HepG2 (cell line): Measurements from ENCODE around the gene CNRIP1. TPM values are rescaled to one million over a fixed set of nuclear protein-coding genes. Genes with fewer than 3 reads are reported as not detected.

Experiments
- ARNTL ChIP-seq: sonication (generic); formaldehyde crosslinking; IDR thresholded peaks from 2 replicates; pipeline ENCODE4 v1.4.0; 2020; ENCODE audit warnings: mild to moderate bottlenecking, missing genetic modification reagents
- ATF1 ChIP-seq: IDR thresholded peaks from 2 replicates; pipeline ENCODE4 v1.6.1; 2016; ENCODE audit warnings: mild to moderate bottlenecking, control low read depth
- CBX1 ChIP-seq: IDR thresholded peaks from one replicate; pipeline ENCODE4 v1.6.1; 2016; ENCODE audit warnings: antibody characterized with exemption, low read depth
- DMAP1 ChIP-seq: IDR thresholded peaks from 2 replicates; pipeline ENCODE4 v1.6.1; 2016
- FOXA3 ChIP-seq: IDR thresholded peaks from 2 replicates; pipeline ENCODE4 v1.6.1; 2016; ENCODE audit warnings: missing genetic modification reagents, missing compliant biosample characterization
- FOXC1 ChIP-seq: sonication (generic); formaldehyde crosslinking; IDR thresholded peaks from 2 replicates; pipeline ENCODE4 v1.8.0; 2022; ENCODE audit warnings: mild to moderate bottlenecking, missing genetic modification reagents, borderline replicate concordance
- GABPB1 ChIP-seq: IDR thresholded peaks from 2 replicates; pipeline ENCODE4 v1.6.1; 2016; ENCODE audit warnings: mild to moderate bottlenecking, missing genetic modification reagents, moderate library complexity, missing compliant biosample characterization
- HMGXB4 ChIP-seq, 2 experiments: sonication (generic) in 1 of 2; formaldehyde crosslinking in 1 of 2; IDR thresholded peaks; 2 replicates each; pipeline versions ENCODE4 v1.4.0 to v1.6.1; 2018 to 2020; ENCODE audit warnings: missing genetic modification reagents in 2 of 2, borderline replicate concordance in 1 of 2, low read depth in 1 of 2, mild to moderate bottlenecking in 1 of 2, missing biosample characterization in 1 of 2
- HOXA5 ChIP-seq: sonication (generic); formaldehyde crosslinking; IDR thresholded peaks from 2 replicates; pipeline ENCODE4 v1.4.0; 2020; ENCODE audit warnings: missing genetic modification reagents
- KLF9 ChIP-seq: IDR thresholded peaks from 2 replicates; pipeline ENCODE4 v1.6.1; 2016; ENCODE audit warnings: low read depth
- MED13 ChIP-seq: sonication (generic); formaldehyde crosslinking; IDR thresholded peaks from 2 replicates; pipeline ENCODE4 v1.5.0; 2020; ENCODE audit warnings: missing genetic modification reagents
- MTA3 ChIP-seq: sonication (generic); formaldehyde crosslinking; IDR thresholded peaks from 2 replicates; pipeline ENCODE4 v1.4.0; 2020; ENCODE audit warnings: missing genetic modification reagents
- MYC ChIP-seq: sonication (generic); formaldehyde crosslinking; IDR thresholded peaks from 2 replicates; pipeline ENCODE4 v1.9.0; 2021; ENCODE audit warnings: missing genetic modification reagents, borderline replicate concordance
- NFIC ChIP-seq: IDR thresholded peaks from 2 replicates; pipeline ENCODE4 v1.6.1; 2012; ENCODE audit warnings: mild to moderate bottlenecking, low read length, inconsistent platforms
- RAD21 ChIP-seq: fragments of 450-650 bp; formaldehyde crosslinking; IDR thresholded peaks from 2 replicates; pipeline ENCODE4 v1.5.0; 2020; ENCODE audit warnings: mild to moderate bottlenecking
- SMC3 ChIP-seq: IDR thresholded peaks from 2 replicates; pipeline ENCODE4 v1.6.1; 2011; ENCODE audit warnings: low read length, improper control_type of control experiment
- SP1 ChIP-seq, 2 experiments: fragments of 450-650 bp in 1 of 2; sonication (generic) in 1 of 2; formaldehyde crosslinking in 1 of 2; IDR thresholded peaks; 2 replicates each; pipeline versions ENCODE4 v1.4.0 to v1.6.1; 2016 to 2020; ENCODE audit warnings: missing genetic modification reagents in 1 of 2
- SP4 ChIP-seq: sonication (generic); formaldehyde crosslinking; IDR thresholded peaks from 2 replicates; pipeline ENCODE4 v1.8.1; 2023; ENCODE audit warnings: mild to moderate bottlenecking, missing genetic modification reagents
- STAG1 ChIP-seq: sonication (generic); formaldehyde crosslinking; IDR thresholded peaks from 2 replicates; pipeline ENCODE4 v1.4.0; 2020; ENCODE audit warnings: missing genetic modification reagents
- TFDP1 ChIP-seq: IDR thresholded peaks from 2 replicates; pipeline ENCODE4 v1.6.1; 2016; ENCODE audit warnings: missing compliant biosample characterization, missing genetic modification reagents, borderline replicate concordance
- XBP1 ChIP-seq: sonication (generic); formaldehyde crosslinking; IDR thresholded peaks from 2 replicates; pipeline ENCODE4 v1.5.0; 2020; ENCODE audit warnings: missing genetic modification reagents
- XRCC5 ChIP-seq: fragments of 200-400 bp; formaldehyde crosslinking; optimal IDR thresholded peaks from 2 replicates; pipeline ENCODE3; 2017; ENCODE audit warnings: mild to moderate bottlenecking, low read length
- ZBTB37 ChIP-seq: sonication (generic); formaldehyde crosslinking; IDR thresholded peaks from 2 replicates; pipeline ENCODE4 v1.4.0; 2020; ENCODE audit warnings: mild to moderate bottlenecking, missing genetic modification reagents
- ZNF574 ChIP-seq: sonication (generic); formaldehyde crosslinking; IDR thresholded peaks from 2 replicates; pipeline ENCODE4 v1.4.0; 2020; ENCODE audit warnings: missing genetic modification reagents
- ZNF580 ChIP-seq: IDR thresholded peaks from 2 replicates; pipeline ENCODE4 v1.6.1; 2016; ENCODE audit warnings: low read depth, borderline replicate concordance
- polyA plus RNA-seq, 8 experiments: library from polyadenylated mRNA; depleted of rRNA in 3 of 8; stranded (reverse) in 7 of 8; unstranded in 1 of 8; fragments of >200 nt; fragmentation: Illumina TruSeq in 4 of 8; extraction: Trizol in 4 of 8; gene quantifications; 2 replicates each; pipeline versions ENCODE4 v1.2.1 to v1.2.3, GENCODE V29; 2011 to 2016; ENCODE audit warnings: low read depth in 4 of 8, missing spikeins in 1 of 8, mixed read lengths in 1 of 8; ENCODE audit not compliant: insufficient read depth in 1 of 8
- total RNA-seq, 5 experiments: library from RNA; depleted of rRNA; stranded (reverse); fragments of >200 nt; fragmentation: Illumina TruSeq; extraction: Trizol; gene quantifications; 2 replicates each; pipeline ENCODE4 v1.2.3, GENCODE V29; 2016; ENCODE audit warnings: low read depth in 1 of 5

CNRIP1 gene
- total and polyA plus RNA-seq, 2 of the 13 experiments (the other 11 are each of a cell fraction or from before 2014, with no cell fraction given) = not detected

- TF ChIP-seq HOXA5 (CRISPR knock-in tag) (0 out of 2 replicates have a peak, but pooled peaks have one; percentile 20), ARNTL (CRISPR knock-in tag) (0 out of 2 replicates have a peak, but pooled peaks have one; percentile 38), ATF1 (CRISPR knock-in tag) (peak; percentile 39; the same call in 1 of the 2 replicates), DMAP1 (peak; percentile 61), FOXC1 (no peak), KLF9 (CRISPR knock-in tag) (no peak), FOXA3 (CRISPR knock-in tag) (peak; percentile 33; the same call in 1 of the 2 replicates), ZNF574 (no peak), MTA3 (CRISPR knock-in tag) (no peak), TFDP1 (CRISPR knock-in tag) (peak; percentile 89; the same call in 1 of the 2 replicates), NFIC (no peak), XBP1 (CRISPR knock-in tag) (no peak), STAG1 (CRISPR knock-in tag) (peak; percentile 58), ZNF580 (CRISPR knock-in tag) (0 out of 2 replicates have a peak, but pooled peaks have one; percentile 49), ZBTB37 (CRISPR knock-in tag) (no peak), MED13 (CRISPR knock-in tag) (no peak), SP1 (IDR thresholded peaks at IDR 0.05) (no peak), SP1 (CRISPR knock-in tag; IDR thresholded peaks at IDR 0.05) (peak; percentile 58; the same call in 1 of the 2 replicates), GABPB1 (CRISPR knock-in tag) (peak; percentile 31; the same call in 1 of the 2 replicates), HMGXB4 (CRISPR knock-in tag; IDR thresholded peaks at IDR 0.05; ENCODE audit: borderline replicate concordance in 1 of 2, low read depth in 1 of 2) (peak; percentile 42 to 70; a peak in 2 of 4 replicates), RAD21 (CRISPR knock-in tag) (peak; percentile 57), MYC (CRISPR knock-in tag) (peak; percentile 95), SMC3 (peak; percentile 63), SP4 (CRISPR knock-in tag) (0 out of 2 replicates have a peak, but pooled peaks have one; percentile 35), XRCC5 (peak; percentile 69), CBX1 (peak; percentile 48)
These were observed 42.3 kb upstream of the CNRIP1 start (continued) for GRCh38 chr2:68362069-68362468.
